Activated naive CD4-positive, alpha-beta T cell treated with anti-CD3 and anti-CD28 coated beads, Interleukin-2, amount 50 U/mL, for 24 hours (primary cell): Measurements from ENCODE around the gene BLCAP.
"Not testable (repeated sequence)": the region's sequence is repeated elsewhere in the genome, so short reads cannot be mapped to it uniquely, and the experiment has no call there.

Experiments used
- H3K27ac Mint-ChIP-seq: one replicate; pipeline ENCODE4 v1.8.0; 2021; ENCODE audit warnings: mild to moderate bottlenecking, mixed read lengths
- H3K27me3 Mint-ChIP-seq: one replicate; pipeline ENCODE4 v1.8.0; 2021; ENCODE audit warnings: mixed read lengths
- H3K36me3 Mint-ChIP-seq: one replicate; pipeline ENCODE4 v1.8.0; 2021; ENCODE audit warnings: mixed read lengths
- H3K4me1 Mint-ChIP-seq: one replicate; pipeline ENCODE4 v1.8.0; 2021; ENCODE audit warnings: mixed read lengths
- H3K4me3 Mint-ChIP-seq: one replicate; pipeline ENCODE4 v1.8.0; 2021; ENCODE audit warnings: mild to moderate bottlenecking, mixed read lengths
- H3K9me3 Mint-ChIP-seq: one replicate; pipeline ENCODE4 v1.8.0; 2021; ENCODE audit warnings: mixed read lengths

Gene BLCAP

GRCh38 chr20:37562695-37563480 is 35.2 kb upstream of the BLCAP start:
- no peaks in the 10 kb centered on the region for H3K9me3 Mint-ChIP-seq
- no peaks in the 10 kb centered on the region for H3K36me3 Mint-ChIP-seq
- H3K27me3 Mint-ChIP-seq = peaks cover 22% of the 10 kb centered on the region
- H3K4me1 Mint-ChIP-seq = peaks cover 4% of the 10 kb centered on the region
- no peak overlapping the region for H3K27ac Mint-ChIP-seq
- no peak overlapping the region for H3K4me3 Mint-ChIP-seq

DNA sequence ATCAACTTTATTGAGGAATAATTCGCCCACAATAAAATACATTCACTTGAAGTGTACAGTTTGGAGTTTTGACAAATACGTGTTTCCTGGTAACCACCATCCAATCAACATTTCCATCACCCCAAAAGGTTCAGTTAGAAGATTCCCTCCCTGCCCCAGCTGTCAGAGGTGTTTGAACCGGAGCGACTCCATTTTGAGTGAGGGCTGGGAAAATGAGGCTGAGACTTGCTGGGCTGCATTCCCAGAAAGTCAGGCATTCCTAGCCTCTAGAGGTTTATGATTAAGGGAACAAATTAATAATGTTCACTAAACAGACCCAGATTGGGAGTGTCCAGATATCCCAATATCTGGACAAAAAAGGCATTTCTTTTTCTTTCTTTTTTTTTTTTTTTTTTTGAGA is 33.0 kb upstream of the BLCAP start:
- H3K4me1 Mint-ChIP-seq = no peaks in the 10 kb centered on the region
- H3K27ac Mint-ChIP-seq = no peak overlapping the region
- H3K9me3 Mint-ChIP-seq = no peaks in the 10 kb centered on the region
- no peaks in the 10 kb centered on the region for H3K36me3 Mint-ChIP-seq
- H3K4me3 Mint-ChIP-seq = no peak overlapping the region
- peaks cover 16% of the 10 kb centered on the region for H3K27me3 Mint-ChIP-seq

DNA sequence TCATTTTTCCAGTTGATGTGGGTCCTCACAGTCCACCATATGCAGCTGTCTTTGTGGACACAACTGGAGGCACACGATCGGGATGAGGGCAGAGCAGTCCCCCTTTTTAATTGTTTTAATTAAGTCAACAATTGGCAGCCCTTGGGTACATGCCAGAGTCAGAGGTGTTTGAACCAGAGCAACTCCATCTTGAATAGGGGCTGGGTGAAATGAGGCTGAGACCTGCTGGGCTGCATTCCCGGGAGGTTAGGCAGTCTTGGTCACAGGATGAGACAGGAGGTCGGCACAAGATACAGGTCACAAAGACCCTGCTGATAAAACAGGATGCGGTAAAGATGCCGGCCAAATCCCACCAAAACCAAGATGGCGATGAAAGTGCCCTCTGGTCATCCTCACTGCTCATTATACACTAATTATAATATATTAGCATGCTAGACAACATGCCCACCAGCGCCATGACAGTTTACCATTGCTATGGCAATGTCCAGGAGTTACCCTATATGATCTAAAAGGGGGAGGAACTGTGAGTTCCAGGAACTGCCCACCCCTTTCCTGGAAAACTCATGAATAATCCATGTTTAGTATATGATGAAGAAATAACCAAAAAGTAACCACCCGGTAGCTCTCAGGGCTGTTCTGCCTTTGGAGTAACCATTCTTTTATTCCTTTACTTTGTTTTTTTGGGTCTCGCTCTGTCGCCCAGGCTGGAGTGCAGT is 31.8 kb upstream of the BLCAP start:
- Mint-ChIP-seq H3K4me3 (no peak overlapping the region), H3K9me3 (no peaks in the 10 kb centered on the region), H3K27me3 (peaks cover 9% of the 10 kb centered on the region), H3K27ac (no peak overlapping the region), H3K36me3 (no peaks in the 10 kb centered on the region), H3K4me1 (no peaks in the 10 kb centered on the region)

DNA sequence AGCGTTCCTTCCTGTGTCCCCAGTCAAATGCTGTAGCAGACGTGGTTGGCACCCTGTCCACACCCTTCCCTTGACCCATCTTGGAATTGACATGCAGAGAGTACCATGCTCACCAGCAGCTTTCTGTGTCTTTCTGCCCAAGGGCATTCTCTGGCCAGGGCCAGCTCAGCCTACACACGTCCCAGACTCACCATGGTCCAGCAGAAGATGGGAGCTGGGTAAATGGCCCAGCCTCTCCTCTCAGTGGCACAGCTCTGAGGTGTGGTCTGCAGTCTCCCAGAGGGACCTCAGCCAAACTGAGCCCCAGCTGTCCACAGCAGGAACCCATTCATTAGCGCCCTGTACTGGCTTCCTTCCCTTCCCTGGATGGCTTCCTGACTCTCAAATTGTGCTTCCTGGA is 31.1 kb upstream of the BLCAP start:
- Mint-ChIP-seq H3K9me3 (no peaks in the 10 kb centered on the region), H3K27ac (no peak overlapping the region), H3K4me3 (no peak overlapping the region), H3K4me1 (no peaks in the 10 kb centered on the region), H3K27me3 (peaks cover 6% of the 10 kb centered on the region), H3K36me3 (no peaks in the 10 kb centered on the region)

GRCh38 chr20:37558306-37558705 is 30.6 kb upstream of the BLCAP start:
- no peaks in the 10 kb centered on the region for H3K4me1 Mint-ChIP-seq

GRCh38 chr20:37556538-37556937 is 28.9 kb upstream of the BLCAP start:
- H3K4me3 Mint-ChIP-seq = no peak overlapping the region
- no peaks in the 10 kb centered on the region for H3K9me3 Mint-ChIP-seq
- H3K4me1 Mint-ChIP-seq = peaks cover 6% of the 10 kb centered on the region
- H3K27me3 Mint-ChIP-seq = peaks cover 1% of the 10 kb centered on the region
- no peaks in the 10 kb centered on the region for H3K36me3 Mint-ChIP-seq
- H3K27ac Mint-ChIP-seq = no peak overlapping the region

More at GRCh38 chr20:37558306-37558705, 30.6 kb upstream of the BLCAP start:
- Mint-ChIP-seq H3K27ac (no peak overlapping the region), H3K4me3 (no peak overlapping the region), H3K36me3 (no peaks in the 10 kb centered on the region), H3K9me3 (no peaks in the 10 kb centered on the region), H3K27me3 (peaks cover 2% of the 10 kb centered on the region)

GRCh38 chr20:37554721-37555298 is 27.1 kb upstream of the BLCAP start:
- not testable (repeated sequence) for H3K27me3 Mint-ChIP-seq, H3K9me3 Mint-ChIP-seq, H3K36me3 Mint-ChIP-seq, H3K4me1 Mint-ChIP-seq, H3K27ac Mint-ChIP-seq, H3K4me3 Mint-ChIP-seq

- H3K36me3 Mint-ChIP-seq = peaks cover 1% of the 10 kb centered on the region
- H3K4me1 Mint-ChIP-seq = peaks cover 6% of the 10 kb centered on the region
- no peak overlapping the region for H3K27ac Mint-ChIP-seq
- H3K9me3 Mint-ChIP-seq = peaks cover 4% of the 10 kb centered on the region
- peaks cover 1% of the 10 kb centered on the region for H3K27me3 Mint-ChIP-seq
- H3K4me3 Mint-ChIP-seq = no peak overlapping the region
These were observed 24.7 kb upstream of the BLCAP start for GRCh38 chr20:37552415-37552814.

GRCh38 chr20:37551660-37552059 is 24.0 kb upstream of the BLCAP start:
- H3K27me3 Mint-ChIP-seq, H3K4me1 Mint-ChIP-seq, H3K4me3 Mint-ChIP-seq, H3K27ac Mint-ChIP-seq, H3K9me3 Mint-ChIP-seq, H3K36me3 Mint-ChIP-seq: not testable (repeated sequence)

GRCh38 chr20:37550101-37550920 is 22.6 kb upstream of the BLCAP start:
- not testable (repeated sequence) for H3K36me3 Mint-ChIP-seq, H3K27ac Mint-ChIP-seq, H3K4me3 Mint-ChIP-seq, H3K27me3 Mint-ChIP-seq, H3K4me1 Mint-ChIP-seq, H3K9me3 Mint-ChIP-seq

DNA sequence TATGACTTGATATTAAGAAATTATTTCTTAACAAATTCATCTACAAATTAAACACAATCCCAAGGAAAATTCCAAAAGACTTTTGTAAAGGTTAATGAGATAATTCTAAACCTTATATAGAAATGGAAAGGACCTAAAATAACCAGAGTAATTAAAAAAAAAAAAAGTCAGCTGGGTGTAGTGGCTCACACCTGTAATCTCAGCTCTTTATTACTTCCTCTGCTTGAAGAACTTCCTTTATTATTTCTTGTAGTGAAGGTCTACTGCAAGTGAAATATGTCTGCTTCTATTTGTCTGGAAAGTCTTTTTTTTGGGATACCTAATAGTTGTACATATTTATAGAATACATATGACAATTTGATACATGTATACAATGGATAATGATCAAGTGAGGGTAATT is 20.2 kb upstream of the BLCAP start:
- Mint-ChIP-seq H3K27me3 (no peaks in the 10 kb centered on the region), H3K4me3 (no peak overlapping the region), H3K27ac (no peak overlapping the region), H3K4me1 (peaks cover 6% of the 10 kb centered on the region), H3K36me3 (peaks cover 1% of the 10 kb centered on the region), H3K9me3 (peaks cover 4% of the 10 kb centered on the region)

GRCh38 chr20:37545516-37545915 is 17.8 kb upstream of the BLCAP start:
- Mint-ChIP-seq H3K4me1 (no peaks in the 10 kb centered on the region), H3K4me3 (no peak overlapping the region), H3K27ac (no peak overlapping the region), H3K27me3 (no peaks in the 10 kb centered on the region), H3K36me3 (peaks cover 1% of the 10 kb centered on the region), H3K9me3 (peaks cover 4% of the 10 kb centered on the region)

DNA sequence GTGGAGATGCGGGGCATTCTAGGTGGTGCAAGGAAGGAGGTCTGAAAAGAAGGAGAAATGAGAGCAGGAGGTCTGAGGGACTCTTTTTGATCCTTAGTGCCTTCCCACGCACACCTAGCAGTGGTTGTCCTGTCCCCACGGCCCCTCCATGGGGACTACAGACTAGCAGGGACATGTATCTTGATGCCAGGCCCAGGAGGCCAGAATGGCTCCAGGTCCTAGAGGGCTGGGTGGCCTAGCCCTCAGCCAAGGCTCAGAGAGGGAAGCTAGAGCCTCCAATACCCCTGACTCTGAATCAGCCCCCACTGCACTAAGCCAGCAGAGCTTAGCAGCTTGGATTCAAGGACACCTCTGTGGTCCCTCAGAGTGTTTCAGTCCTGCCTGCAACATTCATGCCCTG is 16.7 kb upstream of the BLCAP start:
- no peaks in the 10 kb centered on the region for H3K27me3 Mint-ChIP-seq
- no peaks in the 10 kb centered on the region for H3K36me3 Mint-ChIP-seq
- H3K4me1 Mint-ChIP-seq = no peaks in the 10 kb centered on the region
- H3K27ac Mint-ChIP-seq = no peak overlapping the region
- no peak overlapping the region for H3K4me3 Mint-ChIP-seq
- peaks cover under 1% of the 10 kb centered on the region for H3K9me3 Mint-ChIP-seq

GRCh38 chr20:37543828-37544227 is 16.2 kb upstream of the BLCAP start:
- H3K27ac Mint-ChIP-seq = no peak overlapping the region
- H3K27me3 Mint-ChIP-seq = no peaks in the 10 kb centered on the region
- H3K4me3 Mint-ChIP-seq = no peak overlapping the region
- no peaks in the 10 kb centered on the region for H3K9me3 Mint-ChIP-seq
- H3K4me1 Mint-ChIP-seq = no peaks in the 10 kb centered on the region
- no peaks in the 10 kb centered on the region for H3K36me3 Mint-ChIP-seq

- no peaks in the 10 kb centered on the region for H3K36me3 Mint-ChIP-seq
- peaks cover 3% of the 10 kb centered on the region for H3K27me3 Mint-ChIP-seq
- no peaks in the 10 kb centered on the region for H3K9me3 Mint-ChIP-seq
- no peaks in the 10 kb centered on the region for H3K4me1 Mint-ChIP-seq
- no peak overlapping the region for H3K4me3 Mint-ChIP-seq
- H3K27ac Mint-ChIP-seq = no peak overlapping the region
These were observed 14.6 kb upstream of the BLCAP start for GRCh38 chr20:37542281-37542680.

DNA sequence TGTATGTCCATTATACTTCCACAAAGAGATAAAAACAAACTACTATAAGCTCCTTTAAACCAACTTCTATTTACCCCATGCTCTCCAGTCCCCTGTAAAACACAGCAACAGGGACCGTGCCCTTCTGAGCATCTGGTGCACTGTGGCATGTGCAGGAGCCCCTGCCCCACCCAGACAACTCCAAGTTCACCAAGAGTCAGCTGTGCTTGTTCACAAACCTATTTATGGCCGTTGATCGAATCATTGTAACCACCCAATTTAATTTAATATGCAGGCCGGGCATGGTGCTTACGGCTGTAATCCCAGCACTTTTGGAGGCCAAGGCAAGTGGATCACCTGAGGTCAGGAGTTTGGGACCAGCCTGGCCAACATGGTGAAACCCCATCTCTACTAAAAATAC is 13.7 kb upstream of the BLCAP start:
- Mint-ChIP-seq H3K27ac (no peak overlapping the region), H3K4me1 (no peaks in the 10 kb centered on the region), H3K36me3 (no peaks in the 10 kb centered on the region), H3K9me3 (no peaks in the 10 kb centered on the region), H3K4me3 (no peak overlapping the region), H3K27me3 (peaks cover 5% of the 10 kb centered on the region)
